NCI-H510A (cell line): ENCODE data around the gene HNF1B.

Experiments
- DNase-seq: peaks from one replicate; lab custom pipeline; 2025; lab: John Stamatoyannopoulos, UW

HNF1B gene

GRCh38 chr17:37735165-37735564, 9.7 kb downstream of the HNF1B start:
- DNase-seq, result no peak

- DNase-seq, result no peak
Measured at GRCh38 chr17:37732316-37732715, 12.5 kb downstream of the HNF1B start.

GRCh38 chr17:37731056-37731455, 13.8 kb downstream of the HNF1B start:
- DNase-seq, result no peak

- DNase-seq, result no peak
Measured at GRCh38 chr17:37729905-37730304, 15.0 kb downstream of the HNF1B start.

GRCh38 chr17:37726891-37727675, 17.8 kb downstream of the HNF1B start:
- DNase-seq, result no peak

- DNase-seq, result no peak
Measured at GRCh38 chr17:37726248-37726647, 18.6 kb downstream of the HNF1B start.

- DNase-seq, result no peak
Measured at GRCh38 chr17:37725601-37726146, 19.2 kb downstream of the HNF1B start.

- no peak for DNase-seq
Measured at GRCh38 chr17:37725021-37725595, 19.8 kb downstream of the HNF1B start.

- DNase-seq, result no peak
Measured at GRCh38 chr17:37720989-37721388, 23.9 kb downstream of the HNF1B start.

- DNase-seq, result no peak
Measured at GRCh38 chr17:37719866-37720265, 25.0 kb downstream of the HNF1B start.

GRCh38 chr17:37718324-37719048, 26.4 kb downstream of the HNF1B start:
- DNase-seq, result no peak

GRCh38 chr17:37717627-37718323, 27.1 kb downstream of the HNF1B start:
- no peak for DNase-seq

- DNase-seq, result no peak
Measured at GRCh38 chr17:37714897-37715296, 30.0 kb downstream of the HNF1B start.

- no peak for DNase-seq
Measured at GRCh38 chr17:37713624-37714023, 31.2 kb downstream of the HNF1B start.

- DNase-seq, result no peak
Measured at GRCh38 chr17:37713028-37713431, 31.8 kb downstream of the HNF1B start.

GRCh38 chr17:37711113-37711512, 33.7 kb downstream of the HNF1B start:
- no peak for DNase-seq

- peak; percentile 81 for DNase-seq
Measured at GRCh38 chr17:37710344-37710886, 34.4 kb downstream of the HNF1B start.

GRCh38 chr17:37708616-37709212, 36.1 kb downstream of the HNF1B start:
- no peak for DNase-seq

GRCh38 chr17:37708008-37708615, 36.7 kb downstream of the HNF1B start:
- DNase-seq, result no peak

- no peak for DNase-seq
Measured at GRCh38 chr17:37706446-37706845, 38.4 kb downstream of the HNF1B start.

GRCh38 chr17:37702598-37702997, 42.3 kb downstream of the HNF1B start:
- DNase-seq, result no peak
